GM12872 (cell line): ENCODE data around the gene SAMD4A.

Experiments used
- CTCF ChIP-seq: IDR thresholded peaks from 3 replicates; pipeline ENCODE4 v1.5.1; 2011; ENCODE audit warnings: low read depth, mild to moderate bottlenecking, low read length, moderate library complexity; ENCODE audit not compliant: insufficient read depth

Gene SAMD4A

GRCh38 chr14:54681811-54682261 lies 114.9 kb downstream of the SAMD4A start:
- no peak for TF ChIP-seq CTCF

GRCh38 chr14:54682578-54682977 lies 115.7 kb downstream of the SAMD4A start:
- no peak for TF ChIP-seq CTCF

GRCh38 chr14:54683882-54684794 lies 117.2 kb downstream of the SAMD4A start:
- TF ChIP-seq CTCF = no peak

GRCh38 chr14:54685286-54685845 lies 118.4 kb downstream of the SAMD4A start:
- no peak for TF ChIP-seq CTCF

- TF ChIP-seq CTCF = no peak
Observed at GRCh38 chr14:54686219-54686870, 119.4 kb downstream of the SAMD4A start.

GRCh38 chr14:54686871-54687749 lies 120.2 kb downstream of the SAMD4A start:
- no peak for TF ChIP-seq CTCF
